HCT116 (cell line): ENCODE results near the gene MYO16. TPM values are rescaled to one million over a fixed set of nuclear protein-coding genes. Genes with fewer than 3 reads are reported as not detected.

ENCODE experiments used
- ATAC-seq: fragments of 200-7000 bp; cut with Tn5 transposase; 2 replicates; pipeline ENCODE4 v1.9.1; 2020; ENCODE audit warnings: mild to moderate bottlenecking, moderate library complexity
- BruUV-seq: library from RNA; stranded (reverse); fragments of 400-500 nt; replicated peaks from 2 replicates; lab custom pipeline; 2021; lab: Mats Ljungman, UMichigan
- CTCF ChIA-PET: fragments of 300-600 bp; sonication (Branson Sonifier 250); formaldehyde crosslinking; loops from one replicate; lab custom pipeline; 2021; ENCODE audit warnings: antibody characterized with exemption; lab: Charles Lee
- POLR2A ChIA-PET: fragments of 300-600, 350-600 bp; sonication (Branson Sonifier 250); formaldehyde crosslinking; loops from one replicate; lab custom pipeline; 2021; ENCODE audit warnings: antibody characterized with exemption; lab: Charles Lee
- RAD21 ChIA-PET, 2 experiments: fragments of 300-600 bp; sonication (Branson Sonifier 250); formaldehyde crosslinking; loops; one replicate each; lab custom pipeline; 2023; ENCODE audit warnings: low total read pairs in 2 of 2; ENCODE audit not compliant: uncharacterized antibody in 2 of 2, unreplicated experiment in 2 of 2, low non-redundant PET in 1 of 2; lab: Charles Lee
- DNase-seq: peaks from one replicate; pipeline ENCODE4 v3.0.0-alpha.2; 2010; ENCODE audit warnings: low read depth, low spot score
- H2AFZ ChIP-seq: fragments of 200-600 bp; shearing (Covaris generic), sonication (generic); 2 replicates; pipeline ENCODE4 v1.6.1; 2017; ENCODE audit warnings: low read depth, mixed run types, mixed read lengths, antibody characterized with exemption, low read length; ENCODE audit not compliant: poor library complexity, severe bottlenecking
- H3K27ac ChIP-seq: 2 replicates; pipeline ENCODE4 v1.5.1; 2012; ENCODE audit warnings: low read depth, low read length
- H3K27me3 ChIP-seq: fragments of 200-600 bp; sonication (generic); 2 replicates; pipeline ENCODE4 v1.6.1; 2016; ENCODE audit warnings: mixed run types, low read length, mixed read lengths; ENCODE audit not compliant: insufficient read depth
- H3K36me3 ChIP-seq, 2 experiments: fragments of 200-500 bp in 1 of 2; fragments of 200-600 bp in 1 of 2; sonication (Bioruptor generic) in 1 of 2; sonication (generic) in 1 of 2; 2 replicates each; pipeline versions ENCODE4 v1.5.1 to v1.6.1; 2014 to 2016; ENCODE audit warnings: low read length in 2 of 2, inconsistent platforms in 1 of 2, mixed read lengths in 1 of 2, mixed run types in 1 of 2; ENCODE audit not compliant: insufficient read depth in 2 of 2, control insufficient read depth in 1 of 2
- H3K4me1 ChIP-seq, 2 experiments: fragments of 200-600 bp in 1 of 2; sonication (generic) in 1 of 2; 2 replicates each; pipeline versions ENCODE4 v1.5.1 to v1.6.1; 2012 to 2017; ENCODE audit warnings: low read length in 2 of 2, inconsistent platforms in 1 of 2, mild to moderate bottlenecking in 1 of 2, mixed read lengths in 1 of 2, mixed run types in 1 of 2, moderate library complexity in 1 of 2; ENCODE audit not compliant: insufficient read depth in 2 of 2, control insufficient read depth in 1 of 2
- H3K4me2 ChIP-seq: fragments of 200-600 bp; sonication (generic); 2 replicates; pipeline ENCODE4 v1.6.1; 2017; ENCODE audit warnings: mixed run types, low read length, mixed read lengths
- H3K4me3 ChIP-seq, 2 experiments: fragments of 200-600 bp in 1 of 2; sonication (generic) in 1 of 2; replicated peaks in 1 of 2; 2 replicates each; pipeline ENCODE4 v1.5.1; 2011 to 2016; ENCODE audit warnings: low read length in 2 of 2, control low read depth in 1 of 2, low read depth in 1 of 2, mild to moderate bottlenecking in 1 of 2, mixed read lengths in 1 of 2, mixed run types in 1 of 2
- H3K79me2 ChIP-seq: fragments of 200-600 bp; sonication (generic); 2 replicates; pipeline ENCODE4 v1.6.1; 2017; ENCODE audit warnings: mild to moderate bottlenecking, mixed run types, low read length, moderate library complexity, mixed read lengths; ENCODE audit not compliant: insufficient read depth
- H3K9ac ChIP-seq: fragments of 200-600 bp; sonication (generic); 2 replicates; pipeline ENCODE4 v1.6.1; 2016; ENCODE audit warnings: low read length, mixed read lengths
- H3K9me2 ChIP-seq: fragments of 200-600 bp; sonication (generic), shearing (Covaris generic); 2 replicates; pipeline ENCODE4 v1.6.1; 2017; ENCODE audit warnings: mixed run types, mild to moderate bottlenecking, moderate library complexity; ENCODE audit not compliant: insufficient read depth
- H3K9me3 ChIP-seq, 2 experiments: fragments of 200-500 bp in 1 of 2; fragments of 200-600 bp in 1 of 2; sonication (Bioruptor generic) in 1 of 2; sonication (generic) in 1 of 2; 2 replicates each; pipeline ENCODE4 v1.6.1; 2014 to 2017; ENCODE audit warnings: low read length in 2 of 2, mixed read lengths in 2 of 2, inconsistent platforms in 1 of 2, low read depth in 1 of 2, mild to moderate bottlenecking in 1 of 2, mixed run types in 1 of 2, moderate library complexity in 1 of 2; ENCODE audit not compliant: control insufficient read depth in 1 of 2, insufficient read depth in 1 of 2
- H4K20me1 ChIP-seq: fragments of 200-600 bp; sonication (generic), shearing (Covaris generic); 2 replicates; pipeline ENCODE4 v1.6.1; 2017; ENCODE audit warnings: mixed run types, mild to moderate bottlenecking, moderate library complexity; ENCODE audit not compliant: insufficient read depth
- CEBPB ChIP-seq: IDR thresholded peaks from 2 replicates; pipeline ENCODE4 v1.6.1; 2012; ENCODE audit warnings: low read depth
- ELF1 ChIP-seq: IDR thresholded peaks from 2 replicates; pipeline ENCODE4 v1.6.1; 2012; ENCODE audit warnings: low read depth, borderline replicate concordance
- FOSL1 ChIP-seq: IDR thresholded peaks from 2 replicates; pipeline ENCODE4 v1.6.1; 2012; ENCODE audit warnings: low read depth
- JUND ChIP-seq: IDR thresholded peaks from 2 replicates; pipeline ENCODE4 v1.6.1; 2012
- POLR2AphosphoS5 ChIP-seq: IDR thresholded peaks from 2 replicates; pipeline ENCODE4 v1.6.1; 2011; ENCODE audit warnings: mild to moderate bottlenecking, low read depth, low read length, moderate library complexity
- RAD21 ChIP-seq: IDR thresholded peaks from 2 replicates; pipeline ENCODE4 v1.6.1; 2012; ENCODE audit warnings: low read depth, mild to moderate bottlenecking
- SIN3A ChIP-seq: IDR thresholded peaks from 2 replicates; pipeline ENCODE4 v1.6.1; 2012; ENCODE audit warnings: low read depth
- TCF7L2 ChIP-seq: IDR thresholded peaks from 2 replicates; pipeline ENCODE4 v1.7.0; 2011; ENCODE audit warnings: borderline replicate concordance, inconsistent platforms; ENCODE audit not compliant: insufficient read depth, insufficient read length; ENCODE audit errors: extremely low read depth
- ZFX ChIP-seq: fragments of 450-650 bp; IDR thresholded peaks from 2 replicates; pipeline ENCODE4 v1.6.1; 2017
- intact Hi-C: fragments of 100-400 bp; cut with micrococcal nuclease; formaldehyde crosslinking; loops from 2 replicates; pipeline ENCODE4 v1.10.0; 2022
- total RNA-seq: library from RNA; stranded (reverse); gene quantifications from one replicate; pipeline ENCODE4 v1.2.1, GENCODE V29; 2021; ENCODE audit not compliant: unreplicated experiment
- TF ChIP-seq, protein P1 (sequence below): IDR thresholded peaks from 2 replicates; pipeline ENCODE4 v1.6.1; 2011; ENCODE audit warnings: mild to moderate bottlenecking, low read length, moderate library complexity; ENCODE audit not compliant: insufficient replicate concordance; ENCODE audit errors: extremely low read depth
- TF ChIP-seq, protein P2 (sequence below): IDR thresholded peaks from 2 replicates; pipeline ENCODE4 v1.6.1; 2012

Gene MYO16
- total RNA-seq, 1 experiment from 2014 or later = 0.07 TPM

DNA sequence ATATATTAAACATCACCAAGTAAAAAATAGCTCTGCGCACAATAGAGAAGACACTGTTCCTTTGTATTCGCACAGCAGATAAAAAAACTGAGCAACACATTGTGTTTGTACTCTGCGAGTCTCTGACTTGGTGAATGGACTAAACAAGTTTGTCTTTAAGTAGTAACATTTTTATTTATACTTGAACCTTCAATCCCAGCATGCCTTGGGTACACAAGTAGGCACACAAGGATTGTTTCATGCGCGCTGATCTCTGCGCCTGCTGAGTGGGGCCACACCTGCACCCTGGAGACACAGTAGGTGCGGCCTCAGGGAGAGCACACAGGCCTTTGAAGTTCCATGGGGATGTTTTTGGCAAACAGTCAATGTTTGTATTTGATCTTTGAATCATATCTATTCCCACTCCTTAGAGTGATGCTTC lies 318.9 kb downstream of the MYO16 start:
- ChIA-PET RAD21 (no interaction called here), CTCF (no interaction called here), POLR2A (no interaction called here)
- DNase-seq = no peak
- H3K9ac ChIP-seq = no peak overlapping the region
- H2AFZ ChIP-seq = peak overlapping the region; percentile 26
- H3K9me2 ChIP-seq = no peaks in the 10 kb centered on the region
- ATAC-seq = peak; percentile 85
- no peaks in the 10 kb centered on the region for H3K79me2 ChIP-seq
- no peak overlapping the region for H3K4me3 ChIP-seq
- H4K20me1 ChIP-seq = no peaks in the 10 kb centered on the region
- H3K36me3 ChIP-seq = no peaks in the 10 kb centered on the region
- H3K27ac ChIP-seq = no peak overlapping the region
- H3K4me2 ChIP-seq = peak overlapping the region; percentile 29
- H3K9me3 ChIP-seq = no peaks in the 10 kb centered on the region
- intact Hi-C loops = no loop called here
- H3K27me3 ChIP-seq = no peaks in the 10 kb centered on the region
- peaks cover 0 to 14% of the 10 kb centered on the region in 2 experiments; a peak in 3 of 4 replicates for H3K4me1 ChIP-seq
- TF ChIP-seq SIN3A = no peak
- no peak for TF ChIP-seq CEBPB
- TF ChIP-seq TCF7L2 = peak; percentile 68
- TF ChIP-seq, protein P1, sequence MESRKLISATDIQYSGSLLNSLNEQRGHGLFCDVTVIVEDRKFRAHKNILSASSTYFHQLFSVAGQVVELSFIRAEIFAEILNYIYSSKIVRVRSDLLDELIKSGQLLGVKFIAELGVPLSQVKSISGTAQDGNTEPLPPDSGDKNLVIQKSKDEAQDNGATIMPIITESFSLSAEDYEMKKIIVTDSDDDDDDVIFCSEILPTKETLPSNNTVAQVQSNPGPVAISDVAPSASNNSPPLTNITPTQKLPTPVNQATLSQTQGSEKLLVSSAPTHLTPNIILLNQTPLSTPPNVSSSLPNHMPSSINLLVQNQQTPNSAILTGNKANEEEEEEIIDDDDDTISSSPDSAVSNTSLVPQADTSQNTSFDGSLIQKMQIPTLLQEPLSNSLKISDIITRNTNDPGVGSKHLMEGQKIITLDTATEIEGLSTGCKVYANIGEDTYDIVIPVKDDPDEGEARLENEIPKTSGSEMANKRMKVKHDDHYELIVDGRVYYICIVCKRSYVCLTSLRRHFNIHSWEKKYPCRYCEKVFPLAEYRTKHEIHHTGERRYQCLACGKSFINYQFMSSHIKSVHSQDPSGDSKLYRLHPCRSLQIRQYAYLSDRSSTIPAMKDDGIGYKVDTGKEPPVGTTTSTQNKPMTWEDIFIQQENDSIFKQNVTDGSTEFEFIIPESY = no peak
- TF ChIP-seq JUND = no peak
- TF ChIP-seq FOSL1 = no peak
- no peak for TF ChIP-seq POLR2AphosphoS5
- BruUV-seq = no TSS peak

DNA sequence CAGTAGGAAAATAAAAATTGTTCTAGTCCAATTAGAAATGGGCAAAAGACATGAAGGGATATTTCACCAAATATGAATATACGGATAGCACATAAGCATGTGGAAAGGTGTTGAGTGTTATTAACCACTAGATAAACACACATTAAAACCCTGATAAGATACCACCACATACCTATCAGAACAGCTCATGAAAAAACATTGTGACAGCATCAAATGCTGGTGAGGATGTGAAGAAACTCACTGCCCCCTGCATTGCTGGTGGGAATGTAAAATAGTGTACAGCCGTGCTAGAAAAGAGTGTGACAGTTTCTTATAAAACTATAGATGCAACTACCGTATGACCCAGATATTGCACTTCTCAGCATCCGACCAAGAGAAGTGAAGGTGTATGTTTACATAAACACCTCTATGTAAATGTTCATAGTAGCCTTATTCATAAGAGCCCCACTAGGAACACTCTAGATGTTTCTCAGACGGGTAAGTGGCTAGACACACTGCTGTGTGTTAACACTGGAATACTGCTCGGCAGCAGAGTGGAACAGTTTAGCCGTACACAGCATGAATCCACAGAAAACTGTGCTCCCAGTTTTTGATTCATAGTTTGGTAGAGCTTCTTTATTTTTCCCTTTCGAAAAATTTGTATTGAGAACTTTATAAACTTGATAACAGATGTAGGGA lies 321.1 kb downstream of the MYO16 start:
- H3K27ac ChIP-seq = no peak overlapping the region
- H3K9me3 ChIP-seq = no peaks in the 10 kb centered on the region
- no peaks in the 10 kb centered on the region for H3K27me3 ChIP-seq
- ATAC-seq (no peak), DNase-seq (no peak)
- intact Hi-C loops = no loop called here
- H3K9me2 ChIP-seq = no peaks in the 10 kb centered on the region
- RAD21 ChIA-PET = no interaction called here
- no TSS peak for BruUV-seq
- H4K20me1 ChIP-seq = no peaks in the 10 kb centered on the region
- H3K79me2 ChIP-seq = no peaks in the 10 kb centered on the region
- CTCF ChIA-PET = interaction anchor here (1.3 kb wide), 1 partner anchor 12 kb away, joined by 3 read pairs; no protein-coding TSS in a partner anchor
- H2AFZ ChIP-seq = no peak overlapping the region
- H3K4me3 ChIP-seq = no peak overlapping the region
- H3K9ac ChIP-seq = no peak overlapping the region
- H3K4me1 ChIP-seq = peaks cover 0 to 14% of the 10 kb centered on the region in 2 experiments; a peak in 3 of 4 replicates
- no peaks in the 10 kb centered on the region for H3K36me3 ChIP-seq
- H3K4me2 ChIP-seq = no peak overlapping the region
- POLR2A ChIA-PET = no interaction called here
- TF ChIP-seq RAD21 = no peak
- TF ChIP-seq, protein P2, sequence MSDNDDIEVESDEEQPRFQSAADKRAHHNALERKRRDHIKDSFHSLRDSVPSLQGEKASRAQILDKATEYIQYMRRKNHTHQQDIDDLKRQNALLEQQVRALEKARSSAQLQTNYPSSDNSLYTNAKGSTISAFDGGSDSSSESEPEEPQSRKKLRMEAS = no peak
- TF ChIP-seq, protein P1 = no peak
- no peak for TF ChIP-seq ZFX
- no peak for TF ChIP-seq JUND
- TF ChIP-seq FOSL1 = no peak
- no peak for TF ChIP-seq CEBPB
- no peak for TF ChIP-seq ELF1
